OCI-LY1 (cell line): Measurements from ENCODE around the gene SLC17A2.

Experiments
- EZH2 ChIP-seq: fragments of 200-600 bp; sonication (generic), shearing (Covaris generic); IDR thresholded peaks from 2 replicates; pipeline ENCODE4 v1.8.0; 2017; ENCODE audit warnings: borderline replicate concordance, mixed run types, mild to moderate bottlenecking, antibody characterized with exemption, low read length, moderate library complexity, mixed read lengths
- TF ChIP-seq, protein P1 (sequence below): fragments of 200-600 bp; sonication (generic), shearing (Covaris generic); IDR thresholded peaks from 2 replicates; pipeline ENCODE4 v1.5.1; 2017; ENCODE audit warnings: mild to moderate bottlenecking, antibody characterized with exemption, low read length, moderate library complexity, mixed read lengths

DNA sequence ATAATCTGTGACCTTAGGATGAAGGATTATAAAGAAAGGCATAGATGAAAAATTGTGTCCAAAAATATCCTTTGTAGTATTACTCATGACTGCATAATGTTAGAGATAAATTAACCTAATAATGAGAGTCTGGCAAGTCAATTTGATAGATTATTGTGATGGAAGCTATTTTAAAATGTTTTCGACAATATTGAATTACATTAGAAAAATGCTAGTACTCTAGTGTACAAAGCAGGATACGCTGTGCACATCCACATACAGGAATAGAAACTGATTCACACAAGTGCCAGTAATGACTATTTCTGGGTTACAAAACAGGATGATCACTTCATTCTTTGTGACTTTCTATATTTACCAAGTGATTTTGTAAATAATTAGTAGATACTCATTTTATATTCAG, 3.3 kb downstream of the SLC17A2 start:
- TF ChIP-seq, protein P1, sequence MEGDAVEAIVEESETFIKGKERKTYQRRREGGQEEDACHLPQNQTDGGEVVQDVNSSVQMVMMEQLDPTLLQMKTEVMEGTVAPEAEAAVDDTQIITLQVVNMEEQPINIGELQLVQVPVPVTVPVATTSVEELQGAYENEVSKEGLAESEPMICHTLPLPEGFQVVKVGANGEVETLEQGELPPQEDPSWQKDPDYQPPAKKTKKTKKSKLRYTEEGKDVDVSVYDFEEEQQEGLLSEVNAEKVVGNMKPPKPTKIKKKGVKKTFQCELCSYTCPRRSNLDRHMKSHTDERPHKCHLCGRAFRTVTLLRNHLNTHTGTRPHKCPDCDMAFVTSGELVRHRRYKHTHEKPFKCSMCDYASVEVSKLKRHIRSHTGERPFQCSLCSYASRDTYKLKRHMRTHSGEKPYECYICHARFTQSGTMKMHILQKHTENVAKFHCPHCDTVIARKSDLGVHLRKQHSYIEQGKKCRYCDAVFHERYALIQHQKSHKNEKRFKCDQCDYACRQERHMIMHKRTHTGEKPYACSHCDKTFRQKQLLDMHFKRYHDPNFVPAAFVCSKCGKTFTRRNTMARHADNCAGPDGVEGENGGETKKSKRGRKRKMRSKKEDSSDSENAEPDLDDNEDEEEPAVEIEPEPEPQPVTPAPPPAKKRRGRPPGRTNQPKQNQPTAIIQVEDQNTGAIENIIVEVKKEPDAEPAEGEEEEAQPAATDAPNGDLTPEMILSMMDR: no peak
- TF ChIP-seq EZH2: no peak
